HTERT RPE-1 (cell line): ENCODE results near the gene LYSMD2.

Experiments
- in situ Hi-C: fragments of 300-500 bp; cut with MboI; formaldehyde crosslinking; loops from 4 replicates; pipeline ENCODE4 v1.14.3; 2020; ENCODE audit warnings: low sequenced_read_pairs

Gene LYSMD2

DNA sequence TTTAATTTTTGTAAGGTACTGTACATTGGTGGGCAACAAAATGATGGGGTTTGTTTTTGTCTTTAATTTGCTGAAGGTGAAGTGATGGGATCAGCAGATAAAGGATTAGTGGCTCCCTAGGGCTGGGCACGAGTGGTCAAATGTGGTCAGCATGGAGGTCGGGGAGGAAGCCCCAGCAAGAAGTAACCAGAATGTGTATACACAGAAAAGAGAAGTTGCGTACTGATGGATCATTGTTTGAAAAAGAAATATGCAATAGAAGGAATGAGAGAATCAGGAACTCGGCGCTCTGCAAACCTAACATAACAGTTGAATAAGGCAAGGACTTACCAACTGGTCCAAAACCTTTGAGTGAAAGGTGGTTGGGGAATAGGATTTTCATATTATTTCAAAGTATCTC, 15.4 kb upstream of the LYSMD2 start:
- in situ Hi-C loops = no loop called here

DNA sequence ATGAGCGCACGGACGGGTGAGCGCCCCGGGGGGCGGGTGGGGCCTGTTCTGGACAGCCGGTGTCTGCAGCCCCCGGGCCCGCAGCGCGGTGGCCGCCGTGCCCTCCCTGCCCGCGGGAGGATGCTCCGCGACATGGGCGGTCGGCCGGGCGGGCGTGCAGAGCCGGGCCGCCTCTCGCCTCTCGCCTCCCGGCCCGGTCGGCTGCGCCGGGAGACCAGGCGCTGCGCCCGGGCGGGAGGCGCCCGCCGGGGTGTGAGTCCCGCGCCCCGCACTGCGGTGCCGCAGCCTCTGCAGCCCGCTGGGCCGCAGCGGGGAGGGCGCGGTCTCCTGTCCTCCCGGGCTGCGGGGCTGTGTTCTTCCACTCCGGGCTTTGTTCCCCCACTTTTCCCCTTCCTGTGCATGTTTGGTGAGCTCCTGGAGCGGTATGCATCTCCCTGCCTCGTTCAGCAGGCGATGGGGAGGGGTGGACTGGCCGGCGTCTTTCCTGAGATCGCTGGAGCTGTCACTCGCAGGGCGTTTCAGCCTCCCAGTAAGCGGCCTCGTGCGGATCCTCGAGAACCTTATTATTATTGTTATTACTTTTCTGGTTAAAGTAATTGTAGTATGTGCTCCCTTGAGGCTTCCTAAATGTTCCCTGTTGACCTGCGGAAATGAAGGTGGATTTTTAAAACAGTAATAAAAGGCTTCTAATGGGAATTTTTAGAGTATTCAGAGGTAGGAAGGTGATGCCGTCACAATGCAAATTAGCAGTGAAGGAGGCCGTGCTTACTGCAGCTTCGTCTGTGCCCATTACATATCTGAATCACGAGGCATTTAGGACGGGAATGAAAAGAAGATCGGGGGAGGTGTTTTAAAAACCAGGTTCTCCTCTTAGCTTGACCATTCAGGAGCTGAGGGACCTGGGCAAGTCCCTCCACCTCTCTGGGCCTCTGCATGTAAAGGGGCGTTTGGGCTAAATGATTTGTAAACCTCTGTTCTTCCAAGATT, 14.5 kb upstream of the LYSMD2 start:
- in situ Hi-C loops = no loop called here

DNA sequence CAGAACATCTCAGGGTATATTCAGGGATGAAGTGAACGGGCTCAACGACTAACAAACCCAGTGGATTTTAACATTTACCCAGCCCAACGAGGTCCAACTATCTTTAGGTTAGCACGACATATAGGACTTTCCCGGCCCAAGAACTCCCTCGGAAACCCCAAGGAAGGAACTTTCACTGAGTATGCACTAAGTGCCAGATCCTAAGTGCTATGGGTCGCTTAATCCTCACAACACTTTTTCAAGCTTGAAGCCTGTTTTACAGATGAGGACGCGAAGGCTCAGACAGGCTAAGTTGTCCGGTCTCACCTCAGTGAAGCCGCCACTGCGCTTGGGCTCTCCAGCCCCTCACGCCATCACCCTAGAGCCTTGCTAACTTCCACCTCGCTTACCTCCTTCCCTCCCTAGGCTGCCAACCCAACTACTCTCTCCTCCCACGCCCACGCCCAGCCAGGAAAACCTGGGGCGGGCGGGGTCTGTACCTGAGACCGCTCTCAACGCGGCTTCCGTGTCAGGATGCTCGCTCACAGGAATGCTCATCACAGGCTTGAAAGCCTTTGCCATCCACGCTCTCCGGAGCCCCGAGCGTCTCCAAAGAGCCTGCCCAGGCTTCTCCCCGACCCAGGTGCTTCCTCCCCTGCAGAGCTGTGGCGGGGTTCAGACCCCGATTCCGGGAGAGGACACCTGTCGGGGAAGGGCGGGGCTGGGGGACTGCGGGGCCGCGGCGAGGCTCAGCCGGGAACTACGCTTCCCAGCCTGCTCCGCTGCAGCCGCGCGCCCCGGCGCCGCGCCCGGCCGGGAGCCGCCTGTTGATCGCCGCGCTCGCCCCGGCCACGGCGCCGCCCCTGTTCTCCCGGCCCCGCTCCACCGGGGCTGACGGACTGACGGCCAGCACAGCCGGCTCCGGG, 13.6 kb upstream of the LYSMD2 start, which contains the start of gene TMOD2:
TMOD2 (plus strand) TSS at position 806 of the 905 bp plus-strand sequence. CDS start 14,845 bp downstream, outside the sequence.
- in situ Hi-C loops = no loop called here

DNA sequence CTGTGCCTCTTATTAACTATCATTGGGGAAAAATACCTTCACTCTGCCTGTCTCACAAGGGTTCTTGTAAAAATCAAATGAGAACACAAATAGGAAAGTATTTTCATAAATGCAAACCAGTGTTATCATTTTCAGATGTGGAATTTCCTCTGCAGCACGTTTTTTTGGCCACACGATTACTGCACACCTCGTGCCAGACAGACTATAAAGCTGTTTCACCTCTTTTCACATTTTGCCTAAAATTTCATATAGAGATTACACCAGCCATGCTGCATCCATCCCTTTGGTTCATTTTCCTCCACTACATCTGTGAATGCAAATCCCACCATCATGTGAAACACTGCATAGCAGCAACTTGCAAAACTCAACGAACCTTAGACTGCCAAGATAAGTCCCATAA, 12.7 kb upstream of the LYSMD2 start:
- in situ Hi-C loops = no loop called here

DNA sequence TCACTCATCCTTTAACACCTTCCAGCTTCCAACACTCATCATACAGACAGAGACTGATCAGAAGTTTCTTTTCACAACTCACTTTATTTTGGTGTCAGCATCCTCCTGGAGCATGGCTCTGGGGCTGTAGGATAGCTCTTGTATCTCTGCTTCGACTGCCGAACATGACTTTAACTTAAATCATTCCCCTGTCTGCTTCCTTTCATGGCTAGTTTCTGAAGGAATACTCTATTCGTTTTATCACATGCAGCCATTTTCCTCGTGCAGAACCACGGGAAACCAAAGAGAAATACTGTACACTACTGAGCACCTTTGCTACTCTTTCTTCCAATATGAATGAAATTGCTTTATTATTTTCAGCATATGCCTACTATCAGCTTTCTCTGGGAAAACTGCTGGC, 11.9 kb upstream of the LYSMD2 start:
- in situ Hi-C loops = no loop called here

DNA sequence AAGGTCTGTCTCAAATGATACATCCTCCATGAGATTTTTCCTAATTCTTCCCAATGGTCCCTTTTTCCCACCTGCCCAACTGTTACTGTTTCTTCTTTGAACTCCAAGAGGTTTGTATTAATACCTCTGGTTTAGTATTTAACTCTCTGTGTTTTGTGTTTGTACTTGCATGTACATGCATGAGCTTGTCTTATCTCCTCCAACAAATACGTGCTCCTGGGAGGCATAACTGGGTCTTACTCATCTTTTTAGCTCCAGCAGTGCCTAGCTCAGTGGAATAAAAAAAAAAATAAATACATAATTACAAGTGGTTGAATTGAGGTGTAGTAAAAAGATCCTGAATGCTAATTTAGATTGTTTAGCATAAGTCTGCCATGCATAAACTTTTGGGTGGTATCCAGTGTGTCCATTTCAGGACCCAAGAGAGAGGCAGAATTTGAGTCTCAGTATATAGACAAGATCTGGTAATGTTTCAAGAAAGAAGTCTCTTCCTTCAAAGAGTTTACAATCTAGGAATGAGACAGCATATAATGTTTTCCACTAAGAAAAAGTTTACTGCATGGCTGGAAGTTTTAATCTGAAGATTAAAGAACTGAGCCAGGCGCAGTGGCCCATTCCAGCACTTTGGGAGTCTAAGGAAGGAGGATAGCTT, 1.7 kb upstream of the LYSMD2 start:
- in situ Hi-C loops = no loop called here

DNA sequence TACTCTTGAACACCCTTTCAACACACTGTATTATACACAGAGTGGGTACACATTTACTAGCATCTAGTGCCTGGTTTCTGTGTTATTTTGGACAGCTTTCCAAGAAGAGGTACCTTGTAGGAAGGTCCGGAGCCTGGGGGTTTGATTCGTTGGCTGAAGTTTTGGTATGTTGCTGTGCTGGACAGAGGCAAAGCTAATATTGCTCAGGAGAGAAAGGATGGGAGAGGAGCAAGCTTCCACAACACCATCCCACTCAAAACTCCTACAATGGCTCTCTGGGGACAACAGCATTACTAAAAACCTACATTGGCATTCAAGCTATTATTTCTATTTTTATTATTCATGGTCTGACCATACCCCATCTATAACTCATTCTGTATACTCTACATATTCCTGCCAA, 1.1 kb upstream of the LYSMD2 start:
- in situ Hi-C loops = no loop called here

DNA sequence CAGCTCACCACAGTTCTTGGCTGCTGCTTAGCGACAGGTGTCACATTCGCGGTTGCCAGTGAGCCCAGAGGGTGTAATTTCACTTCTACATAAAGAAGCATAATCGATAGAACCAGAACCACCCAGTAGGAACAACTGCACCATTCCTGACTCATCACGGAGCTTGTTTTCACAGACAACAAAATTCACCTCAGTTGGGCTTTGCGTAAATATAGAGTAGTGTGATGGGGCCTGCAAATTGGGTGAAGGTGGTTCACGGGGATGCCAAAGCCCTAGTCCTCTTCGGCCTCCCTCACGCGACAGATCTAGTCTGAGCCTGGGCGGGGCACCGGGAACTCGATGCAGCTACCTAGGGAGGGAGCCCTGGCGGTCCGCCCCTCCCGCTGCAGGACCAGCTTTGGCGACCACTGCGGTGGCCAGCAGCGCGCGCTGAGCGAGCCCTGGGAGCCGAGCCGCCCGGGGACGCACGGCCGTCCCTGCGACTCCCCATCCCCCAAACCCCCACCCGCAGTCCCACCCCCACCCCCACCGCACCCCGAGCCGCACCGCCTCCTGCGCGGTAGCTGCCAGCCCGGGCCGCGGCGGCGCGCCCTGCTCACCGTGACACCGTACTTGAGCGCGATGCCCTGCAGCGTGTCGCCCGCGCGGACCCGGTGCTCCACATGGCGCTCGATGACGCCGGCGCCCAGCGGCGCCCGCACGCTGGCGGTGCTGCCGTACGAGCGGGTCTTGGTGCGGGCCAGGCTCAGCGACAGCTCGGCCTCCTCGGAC, 519 bp downstream of the LYSMD2 start:
- in situ Hi-C loops = no loop called here

DNA sequence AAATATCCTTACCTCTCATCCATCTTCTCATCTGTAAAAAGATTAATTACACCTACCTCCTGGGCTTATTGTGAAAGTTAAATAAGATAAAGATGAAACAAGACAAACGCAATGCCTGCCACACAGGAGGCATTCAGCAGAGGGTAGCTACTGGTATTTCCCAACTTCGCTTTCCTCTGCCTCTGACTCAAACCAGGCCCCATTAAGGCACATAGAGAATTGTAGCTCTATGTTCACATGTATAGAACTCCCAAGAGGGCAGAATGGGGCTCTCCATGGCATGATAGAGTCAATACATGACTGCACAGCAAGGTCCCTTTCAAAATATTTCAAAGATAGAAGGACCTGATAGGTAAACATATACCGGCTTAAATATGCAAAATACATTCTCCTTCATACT, 1.4 kb downstream of the LYSMD2 start:
- in situ Hi-C loops = no loop called here

DNA sequence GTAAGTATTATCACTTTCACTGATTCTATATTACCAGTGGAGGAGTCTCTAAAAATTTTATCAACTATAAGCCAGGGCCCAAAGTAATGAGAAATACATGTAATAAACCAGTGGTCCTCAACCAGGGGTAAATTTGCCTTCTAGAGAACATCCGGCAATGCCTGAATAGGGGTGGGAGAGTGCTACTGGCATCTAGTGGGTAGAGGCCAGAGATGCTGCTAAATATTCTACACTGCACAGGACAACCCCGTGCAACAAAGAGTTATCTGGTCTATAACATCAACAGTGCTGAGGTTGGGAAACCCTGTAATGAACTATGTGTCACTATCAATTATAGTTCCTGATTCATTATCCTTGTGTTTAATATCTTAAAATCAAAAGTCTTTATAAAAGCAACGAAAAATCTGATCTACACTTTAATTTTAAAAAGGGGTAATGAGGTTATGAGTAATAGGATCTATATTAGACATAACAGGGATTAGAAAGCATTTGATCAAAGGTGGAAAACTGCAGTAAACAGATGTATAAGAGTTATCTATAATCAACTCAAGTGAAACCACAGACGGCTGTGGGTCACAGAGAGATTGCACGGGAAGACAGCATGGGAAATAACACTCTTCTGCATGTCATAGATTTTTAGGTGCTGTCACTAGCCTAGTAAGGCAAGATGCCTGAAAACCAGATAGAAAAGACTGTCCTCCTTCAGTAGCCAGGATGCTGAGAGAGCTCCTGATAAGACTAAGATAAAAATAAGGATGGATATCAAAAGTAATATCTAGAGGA, 2.0 kb downstream of the LYSMD2 start:
- in situ Hi-C loops = no loop called here

DNA sequence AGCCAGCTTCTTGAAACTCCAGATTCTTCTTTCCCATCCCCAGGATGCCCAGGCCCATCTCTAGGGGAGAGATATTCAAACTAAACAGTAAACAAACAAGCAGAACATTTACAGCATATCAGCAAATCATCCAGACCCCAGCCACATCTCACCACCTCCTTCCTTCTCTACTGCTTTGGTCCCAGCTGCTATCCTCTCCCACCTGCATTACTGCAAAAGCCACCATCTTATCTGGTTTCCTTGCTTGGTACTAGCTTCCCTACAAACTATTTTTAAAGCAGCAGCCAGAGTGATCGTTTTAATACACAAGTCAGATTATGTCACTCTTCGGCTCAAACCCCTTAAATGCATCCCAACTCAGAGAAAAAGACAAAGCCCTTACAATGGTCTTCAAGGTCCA, 4.8 kb downstream of the LYSMD2 start:
- in situ Hi-C loops = no loop called here

DNA sequence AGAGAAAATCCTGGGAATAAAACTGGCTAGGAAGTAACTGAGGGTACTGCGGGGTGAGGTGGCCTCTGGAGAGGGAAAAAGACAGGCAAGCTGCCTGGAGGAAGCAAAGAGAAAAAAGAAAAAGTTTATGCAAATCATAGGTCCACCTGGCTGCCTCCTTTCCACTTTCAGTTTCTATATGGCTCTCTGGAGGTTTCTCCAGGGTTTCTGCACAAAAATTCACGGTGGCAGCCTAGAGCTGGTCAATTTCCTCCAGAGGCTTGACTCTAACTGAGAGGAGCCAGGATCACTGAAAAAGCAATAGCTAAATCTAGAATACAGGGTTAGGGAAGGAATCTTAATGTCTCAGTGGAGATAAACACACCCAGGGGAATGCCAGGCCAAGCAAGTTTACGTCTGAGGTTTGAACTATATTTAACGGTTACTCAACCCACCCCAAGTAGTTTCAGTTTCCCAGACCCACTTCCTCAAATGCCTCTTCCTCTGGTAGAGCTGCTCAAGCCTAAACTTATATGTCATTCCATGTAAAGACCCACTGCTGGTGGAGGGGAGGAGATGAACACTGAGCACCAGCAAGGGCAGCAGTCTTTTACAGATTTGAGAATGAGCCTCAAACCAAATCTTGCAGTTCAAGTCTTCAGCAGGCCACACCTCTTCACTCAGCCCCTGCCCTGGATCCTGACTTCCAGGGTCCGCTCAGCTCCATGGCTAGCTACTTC, 5.7 kb downstream of the LYSMD2 start:
- in situ Hi-C loops = no loop called here

DNA sequence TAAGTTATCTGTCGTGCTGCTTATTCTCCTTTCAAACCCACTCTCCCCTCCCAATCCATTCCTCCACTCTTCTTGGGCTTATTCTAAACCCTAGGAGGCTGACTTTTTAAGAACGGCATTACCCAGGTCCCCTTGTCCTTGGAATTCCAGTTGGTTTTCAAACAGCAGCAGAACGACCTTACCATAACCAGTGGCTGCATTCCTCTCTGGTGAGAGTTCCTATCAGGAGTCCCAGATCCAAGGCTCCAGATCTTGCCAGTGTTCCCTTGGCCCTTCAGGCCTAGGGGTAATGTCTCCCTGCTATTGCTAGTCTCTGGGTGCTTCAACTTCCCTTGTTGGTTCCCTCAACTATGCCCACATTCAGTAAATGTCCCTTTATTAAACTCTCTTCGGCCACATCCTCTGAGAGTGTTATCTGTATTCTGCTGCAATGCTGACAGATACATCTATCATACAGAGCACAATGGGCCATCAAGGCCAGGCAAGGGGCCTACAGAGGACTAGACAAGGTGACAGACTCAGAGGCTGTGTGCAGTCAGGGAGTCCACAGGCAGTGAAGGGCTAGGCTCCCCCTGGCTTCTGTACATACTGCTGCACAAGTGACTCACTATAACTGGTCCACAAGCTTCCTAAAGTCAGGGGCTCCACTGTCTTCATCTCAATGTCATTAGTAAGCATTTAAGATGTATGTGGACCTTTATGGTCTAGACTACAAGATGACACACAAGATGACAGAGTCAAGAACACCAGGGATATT, 10.1 kb downstream of the LYSMD2 start:
- in situ Hi-C loops = no loop called here

DNA sequence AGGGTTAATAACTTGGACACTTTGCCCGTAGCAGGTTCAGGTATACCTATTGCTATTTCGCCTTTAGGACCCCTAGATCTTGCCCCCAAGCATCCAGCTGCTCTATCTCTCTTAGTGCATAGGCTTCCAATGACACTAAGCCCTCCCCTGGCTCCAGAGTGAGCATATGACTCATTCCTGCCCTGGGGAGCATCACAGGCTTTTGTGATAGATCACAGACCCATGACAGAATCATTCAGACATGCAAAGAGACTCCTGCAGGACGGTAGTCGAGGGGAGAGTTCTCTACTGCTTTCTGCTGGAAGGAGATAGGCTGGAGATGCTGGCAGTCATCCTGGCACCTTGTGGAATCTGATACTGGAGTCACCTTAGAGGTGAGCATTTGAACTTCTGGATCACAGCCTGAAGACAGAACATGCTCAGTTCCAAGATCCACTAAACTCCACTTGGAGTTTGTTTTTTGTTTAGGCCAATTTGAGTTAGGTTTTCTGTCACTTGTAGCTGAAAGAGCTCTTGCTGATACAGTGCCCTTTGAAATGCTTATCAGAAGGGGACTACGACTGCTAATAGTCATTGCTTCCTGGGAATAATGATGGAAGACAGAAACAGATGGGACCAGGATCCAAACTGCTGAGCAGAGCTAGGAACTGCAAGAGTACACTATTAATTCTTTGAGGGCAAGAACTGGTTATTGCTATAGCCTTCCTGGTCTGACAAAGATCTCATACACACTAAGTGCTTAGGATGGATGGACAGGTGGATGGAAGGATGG, 11.0 kb downstream of the LYSMD2 start:
- in situ Hi-C loops = no loop called here

DNA sequence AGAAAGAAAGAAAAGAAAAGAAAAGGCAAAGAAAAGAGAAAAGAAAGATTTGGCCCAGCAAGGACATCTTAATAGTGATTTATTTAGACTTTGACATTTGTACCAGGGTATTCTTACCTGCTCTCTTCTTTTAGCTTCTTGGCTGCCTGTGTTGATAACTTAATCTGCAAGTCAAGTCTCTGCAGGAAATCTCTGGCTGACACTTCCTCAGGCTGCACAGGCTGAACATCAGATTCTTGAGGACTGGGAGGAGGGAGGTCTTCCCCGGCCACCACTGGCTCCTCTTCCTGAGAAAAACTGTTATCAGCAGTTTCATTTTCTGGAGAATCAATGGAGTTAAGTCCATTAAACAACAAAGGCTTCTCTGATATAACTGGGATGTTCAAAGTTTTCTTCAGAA, 12.8 kb downstream of the LYSMD2 start:
- in situ Hi-C loops = no loop called here

DNA sequence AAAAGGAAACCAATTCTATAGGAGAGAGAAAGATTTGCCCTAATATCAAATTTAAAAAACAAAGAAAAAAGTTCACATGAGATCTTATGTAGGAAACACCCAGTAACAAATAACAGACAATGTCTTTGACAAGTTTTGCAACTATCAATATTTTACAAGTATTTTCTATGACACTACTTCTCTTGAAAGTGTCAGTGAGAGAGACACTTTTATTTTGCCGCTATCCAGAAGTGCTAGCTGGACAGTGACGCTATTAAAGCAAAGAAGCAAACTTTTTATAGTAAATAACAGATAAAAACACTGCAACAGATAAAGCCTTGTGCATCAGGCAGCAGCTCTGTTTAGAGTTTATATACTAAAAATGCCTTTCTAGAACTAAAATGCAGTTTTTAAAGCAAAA, 13.3 kb downstream of the LYSMD2 start:
- in situ Hi-C loops = no loop called here

DNA sequence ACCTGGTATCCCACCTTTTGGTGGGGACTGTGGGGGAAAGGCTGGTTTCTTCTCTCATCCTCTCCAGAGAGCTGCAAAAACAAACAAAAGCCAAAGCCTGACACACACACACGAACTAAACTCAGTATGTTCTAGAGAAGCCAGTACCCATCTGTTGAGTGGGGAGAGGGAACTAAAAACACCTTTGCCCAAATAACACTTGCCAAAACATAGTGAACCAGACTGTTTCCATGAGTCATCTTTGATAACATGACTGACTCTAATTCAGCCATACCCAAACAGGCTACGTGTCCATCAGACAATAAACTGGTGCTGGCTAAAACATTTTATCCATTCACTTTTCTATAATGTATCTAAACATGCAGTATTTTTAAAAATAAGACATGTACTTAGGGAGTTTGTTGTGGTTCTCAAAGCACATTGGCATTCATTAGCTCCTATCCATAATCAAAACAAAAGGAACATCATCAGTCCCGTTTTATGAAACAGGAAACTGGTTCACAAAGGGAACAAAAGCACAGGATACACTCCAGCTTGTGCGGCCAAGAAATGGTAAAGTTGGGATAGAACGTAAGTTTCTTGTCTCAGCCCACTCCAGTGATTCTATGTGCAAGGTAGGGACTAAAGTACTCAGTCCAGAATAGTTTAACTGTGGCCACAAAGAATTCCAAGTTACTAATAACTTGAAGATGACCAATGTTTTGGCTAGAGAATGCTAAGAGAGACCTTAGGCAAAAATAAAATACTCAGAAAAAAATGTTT, 16.1 kb downstream of the LYSMD2 start:
- in situ Hi-C loops = no loop called here
